Erythroblast (primary cell): ENCODE results near the gene TSPAN3.

ENCODE experiments used
- GATA1 ChIP-seq: IDR thresholded peaks from 2 replicates; pipeline ENCODE4 v1.6.1; 2011; ENCODE audit warnings: low read depth, mild to moderate bottlenecking, control low read depth, low read length, moderate library complexity
- POLR2A ChIP-seq: IDR thresholded peaks from 2 replicates; pipeline ENCODE4 v1.6.1; 2011; ENCODE audit warnings: mild to moderate bottlenecking, low read length

GRCh38 chr15:77067691-77068367 is 3.1 kb downstream of the TSPAN3 start:
- TF ChIP-seq POLR2A: no peak
- TF ChIP-seq GATA1: no peak
